ENCODE data around the gene GAB2. TPM values are rescaled to one million over a fixed set of nuclear protein-coding genes. Genes with fewer than 3 reads are reported as not detected.

The GAB2 gene
- total RNA-seq, 1 experiment from 2014 or later = 3.3 TPM

DNA sequence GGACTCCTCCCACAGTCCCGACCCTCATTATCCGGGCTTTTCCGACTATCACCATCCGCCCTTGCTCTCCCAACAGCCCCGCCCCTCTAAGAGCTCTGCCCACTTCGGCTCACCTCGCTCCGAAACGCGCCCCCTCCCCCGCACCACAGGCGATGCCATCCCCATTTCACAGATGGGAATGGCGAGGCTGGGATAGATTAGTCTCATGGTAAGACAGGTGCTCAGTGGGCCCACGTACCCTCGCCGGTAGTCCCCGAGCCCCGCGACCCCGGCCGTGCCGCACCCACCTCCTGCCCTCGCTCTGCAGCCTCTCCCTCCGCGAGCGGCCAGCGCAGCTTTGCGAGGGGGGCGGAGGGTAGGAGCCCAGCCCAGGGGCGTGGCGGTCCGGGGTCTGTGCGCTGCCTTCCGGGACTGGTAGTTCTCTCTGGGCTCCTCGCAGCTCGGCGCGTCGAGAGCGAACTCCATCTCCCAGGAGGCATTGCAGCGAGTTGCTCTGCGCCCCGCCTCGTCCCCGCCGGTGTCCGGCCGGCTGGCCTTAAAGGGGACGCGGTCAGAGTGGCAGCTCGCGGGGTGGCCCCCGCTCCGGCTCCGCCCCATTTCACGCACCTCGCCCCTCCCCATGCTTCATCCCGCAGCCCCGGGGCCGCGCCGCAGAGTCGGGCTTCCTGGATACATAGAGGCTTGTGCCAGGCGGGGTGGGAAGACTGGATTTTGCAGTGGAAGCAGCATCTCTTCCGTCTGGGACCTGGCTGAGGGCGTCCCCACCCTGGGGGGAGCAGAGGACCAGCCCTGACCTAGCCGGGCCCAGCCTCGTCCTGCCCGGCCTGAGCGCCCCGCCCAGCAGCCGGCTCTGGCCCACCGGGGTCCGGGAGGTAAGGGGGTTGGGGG is 229.1 kb downstream of the GAB2 start, which contains the start of the genes KCTD21 and USP35:
Gene KCTD21 (minus strand): TSS at position 341 of the 888 bp plus-strand sequence. CDS start 14,072 bp downstream, outside the sequence.
Gene USP35 (plus strand): TSS at position 634 of the 888 bp plus-strand sequence. CDS start 7,327 bp downstream, outside the sequence.
- TF ChIP-seq, protein P1, sequence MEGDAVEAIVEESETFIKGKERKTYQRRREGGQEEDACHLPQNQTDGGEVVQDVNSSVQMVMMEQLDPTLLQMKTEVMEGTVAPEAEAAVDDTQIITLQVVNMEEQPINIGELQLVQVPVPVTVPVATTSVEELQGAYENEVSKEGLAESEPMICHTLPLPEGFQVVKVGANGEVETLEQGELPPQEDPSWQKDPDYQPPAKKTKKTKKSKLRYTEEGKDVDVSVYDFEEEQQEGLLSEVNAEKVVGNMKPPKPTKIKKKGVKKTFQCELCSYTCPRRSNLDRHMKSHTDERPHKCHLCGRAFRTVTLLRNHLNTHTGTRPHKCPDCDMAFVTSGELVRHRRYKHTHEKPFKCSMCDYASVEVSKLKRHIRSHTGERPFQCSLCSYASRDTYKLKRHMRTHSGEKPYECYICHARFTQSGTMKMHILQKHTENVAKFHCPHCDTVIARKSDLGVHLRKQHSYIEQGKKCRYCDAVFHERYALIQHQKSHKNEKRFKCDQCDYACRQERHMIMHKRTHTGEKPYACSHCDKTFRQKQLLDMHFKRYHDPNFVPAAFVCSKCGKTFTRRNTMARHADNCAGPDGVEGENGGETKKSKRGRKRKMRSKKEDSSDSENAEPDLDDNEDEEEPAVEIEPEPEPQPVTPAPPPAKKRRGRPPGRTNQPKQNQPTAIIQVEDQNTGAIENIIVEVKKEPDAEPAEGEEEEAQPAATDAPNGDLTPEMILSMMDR (conservative IDR thresholded peaks at IDR 0.05) = no peak
- Histone ChIP-seq H2AFZ (ENCODE audit: low read length) (no peak within 1 kb of the TSS), H3K27ac (ENCODE audit: insufficient read length, low read depth, low read length) (no peak within 1 kb of the TSS), H2BK12ac (ENCODE audit: insufficient read length, low read depth, low read length) (no peak within 1 kb of the TSS), H2AK5ac (ENCODE audit: insufficient read length, low read length) (no peak within 1 kb of the TSS), H3K14ac (ENCODE audit: insufficient read depth, low read length) (no peak within 1 kb of the TSS; the same call in 1 of the 2 replicates), H3T11ph (ENCODE audit: low read length) (no peak within 1 kb of the TSS), H4K8ac (replicated peaks; ENCODE audit: insufficient read length, low read depth, low read length) (no peak within 1 kb of the TSS), H3K79me1 (ENCODE audit: insufficient read depth, low read depth, low read length, poor library complexity, severe bottlenecking) (no peaks in the 10 kb centered on the region), H4K20me1 (ENCODE audit: control insufficient read depth, insufficient read depth, insufficient read length) (no peaks in the 10 kb centered on the region), H2BK20ac (ENCODE audit: low read depth, low read length, poor library complexity, severe bottlenecking) (no peak within 1 kb of the TSS), H4K91ac (ENCODE audit: insufficient read length, low read depth, low read length) (no peak within 1 kb of the TSS), H3K27me3 (ENCODE audit: insufficient read depth, low read length) (no peaks in the 10 kb centered on the region; the same call in 1 of the 2 replicates), H3K9me3 (ENCODE audit: control insufficient read depth, low read depth, low read length) (no peaks in the 10 kb centered on the region), H4K5ac (ENCODE audit: insufficient read length, low read depth, low read length) (no peak within 1 kb of the TSS), H3K79me2 (ENCODE audit: insufficient read depth, low read length) (no peaks in the 10 kb centered on the region), H3K4me1 (ENCODE audit: insufficient read depth, low read length) (no peaks in the 10 kb centered on the region), H2BK120ac (ENCODE audit: low read depth, low read length, poor library complexity, severe bottlenecking) (no peak within 1 kb of the TSS), H3K4me2 (ENCODE audit: insufficient read depth, insufficient read length, low read length) (peak within 1 kb of the TSS; percentile 71), H2BK15ac (ENCODE audit: low read depth, low read length) (no peak within 1 kb of the TSS), H2BK5ac (ENCODE audit: insufficient read length, low read length) (no peak within 1 kb of the TSS), H3K9ac (ENCODE audit: extremely low read depth, insufficient read length, low read length) (no peak within 1 kb of the TSS), H3K23ac (ENCODE audit: insufficient read length, low read depth, low read length) (no peak within 1 kb of the TSS), H3K4ac (ENCODE audit: low read depth, low read length) (no peak within 1 kb of the TSS), H3K23me2 (ENCODE audit: insufficient read length, low read depth, low read length, poor library complexity, severe bottlenecking) (peaks cover 7% of the 10 kb centered on the region), H3K18ac (ENCODE audit: insufficient read length, low read depth, low read length) (no peak within 1 kb of the TSS), H3K56ac (ENCODE audit: insufficient read length, low read depth, low read length) (no peak within 1 kb of the TSS)
- Mint-ChIP-seq H3K4me3 (peak within 1 kb of the TSS; percentile 87 to 94), H3K27ac (peak within 1 kb of the TSS in 2 of 3 experiments; percentile 27 to 81; a peak in 4 of 7 replicates), H3K9me3 (no peaks in the 10 kb centered on the region; a peak in 1 of 5 replicates), H3K27me3 (ENCODE audit: low read depth) (peaks cover 7% of the 10 kb centered on the region), H3K36me3 (ENCODE audit: insufficient read depth in 1 of 3, low read depth in 3 of 3) (no peaks in the 10 kb centered on the region), H3K4me1 (peaks cover 21 to 26% of the 10 kb centered on the region in 2 experiments)
- no CpG with 5 or more reads among the region's 74 CpGs for WGBS (ENCODE audit: extremely low coverage, insufficient read length, low lambda C conversion rate)
- peak; percentile 99 for DNase-seq

All from H9 (cell line).